PC-9 (cell line): Measurements from ENCODE around the gene CLIC5. TPM values are rescaled to one million over a fixed set of nuclear protein-coding genes. Genes with fewer than 3 reads are reported as not detected.
"Not testable (repeated sequence)": the region's sequence is repeated elsewhere in the genome, so short reads cannot be mapped to it uniquely, and the experiment has no call there.

Experiments used
- BruUV-seq: library from RNA; stranded (reverse); fragments of 400-500 nt; replicated peaks from 2 replicates; lab custom pipeline; 2021; lab: Mats Ljungman, UMichigan
- CTCF ChIA-PET: fragments of 300-600 bp; sonication (Branson Sonifier 250); formaldehyde crosslinking; loops from one replicate; lab custom pipeline; 2022; ENCODE audit warnings: antibody characterized with exemption; lab: Charles Lee
- POLR2A ChIA-PET: fragments of 300-600 bp; sonication (Branson Sonifier 250); formaldehyde crosslinking; loops from one replicate; lab custom pipeline; 2022; ENCODE audit warnings: antibody characterized with exemption; ENCODE audit not compliant: unreplicated experiment; lab: Charles Lee
- DNase-seq, 2 experiments: peaks; one replicate each; pipeline versions ENCODE4 v3.0.0 to v3.0.0-alpha.2; 2015 to 2022; ENCODE audit warnings: mixed read lengths in 1 of 2
- H2AFZ ChIP-seq: fragments of 200-600 bp; sonication (generic); 2 replicates; pipeline ENCODE4 v1.8.1; 2017; ENCODE audit warnings: antibody characterized with exemption
- H3F3A ChIP-seq: fragments of 200-600 bp; sonication (generic); 2 replicates; pipeline ENCODE4 v1.8.1; 2017; ENCODE audit warnings: antibody characterized with exemption, mild to moderate bottlenecking, low read depth; ENCODE audit not compliant: insufficient read depth
- H3K27ac ChIP-seq: fragments of 200-600 bp; sonication (generic); 2 replicates; pipeline ENCODE4 v1.6.1; 2016; ENCODE audit warnings: mixed run types
- H3K27me3 ChIP-seq: fragments of 200-600 bp; sonication (generic); 2 replicates; pipeline ENCODE4 v1.6.1; 2016; ENCODE audit warnings: low read depth, mixed run types; ENCODE audit not compliant: insufficient read depth
- H3K36me3 ChIP-seq: fragments of 200-600 bp; sonication (generic); 2 replicates; pipeline ENCODE4 v1.6.1; 2016; ENCODE audit warnings: low read depth, mixed run types
- H3K4me1 ChIP-seq: fragments of 200-600 bp; sonication (generic); replicated peaks from 2 replicates; pipeline ENCODE4 v1.6.1; 2016; ENCODE audit warnings: mixed run types; ENCODE audit not compliant: insufficient read depth
- H3K4me2 ChIP-seq: fragments of 200-600 bp; sonication (generic); 2 replicates; pipeline ENCODE4 v1.6.1; 2017; ENCODE audit warnings: mixed run types
- H3K4me3 ChIP-seq: fragments of 200-600 bp; sonication (generic); 2 replicates; pipeline ENCODE4 v1.6.1; 2016; ENCODE audit warnings: mixed run types
- H3K79me2 ChIP-seq: fragments of 200-600 bp; sonication (generic); 2 replicates; pipeline ENCODE4 v1.6.1; 2017; ENCODE audit warnings: low read depth, mixed run types
- H3K9me2 ChIP-seq: fragments of 200-600 bp; sonication (generic); 2 replicates; pipeline ENCODE4 v1.8.1; 2017; ENCODE audit warnings: mild to moderate bottlenecking; ENCODE audit not compliant: insufficient read depth
- H3K9me3 ChIP-seq: fragments of 200-600 bp; sonication (generic); 2 replicates; pipeline ENCODE4 v1.8.1; 2016; ENCODE audit warnings: low read depth; ENCODE audit not compliant: insufficient read depth
- H4K20me1 ChIP-seq: fragments of 200-600 bp; sonication (generic); 2 replicates; pipeline ENCODE4 v1.8.1; 2017; ENCODE audit not compliant: insufficient read depth
- CTCF ChIP-seq: fragments of 200-600 bp; sonication (generic); conservative IDR thresholded peaks from 2 replicates; pipeline ENCODE4 v1.6.1; 2017; ENCODE audit warnings: mixed run types, antibody characterized with exemption, mild to moderate bottlenecking, moderate library complexity
- EZH2 ChIP-seq: fragments of 200-600 bp; sonication (generic); IDR thresholded peaks from 2 replicates; pipeline ENCODE4 v1.8.0; 2017; ENCODE audit warnings: antibody characterized with exemption, low read depth
- intact Hi-C: fragments of 100-400 bp; cut with micrococcal nuclease; formaldehyde crosslinking; loops from one replicate; pipeline ENCODE4 v1.10.0; 2022; ENCODE audit not compliant: unreplicated experiment
- total RNA-seq: library from RNA; stranded (reverse); gene quantifications from 2 replicates; pipeline ENCODE4 v1.2.3, GENCODE V29; 2021

The CLIC5 gene
- total RNA-seq, 1 experiment from 2014 or later: 2.0 TPM

GRCh38 chr6:45929421-45930361 is 86.0 kb downstream of the CLIC5 start:
- intact Hi-C loops: loop anchor here (1.0 to 10.0 kb wide), 5 partner anchors 83 to 1118 kb away; no protein-coding TSS in a partner anchor
- BruUV-seq: no TSS peak
- POLR2A ChIA-PET: no interaction called here

GRCh38 chr6:45928721-45929305 is 86.8 kb downstream of the CLIC5 start:
- H3K36me3 ChIP-seq: no peaks in the 10 kb centered on the region
- no peaks in the 10 kb centered on the region for H3F3A ChIP-seq
- no peaks in the 10 kb centered on the region for H3K27me3 ChIP-seq
- no peak overlapping the region for H2AFZ ChIP-seq
- DNase-seq: no peak
- POLR2A ChIA-PET: no interaction called here
- BruUV-seq: no TSS peak
- H3K9me3 ChIP-seq: no peaks in the 10 kb centered on the region
- intact Hi-C loops: no loop called here
- no peaks in the 10 kb centered on the region for H3K9me2 ChIP-seq
- H3K4me1 ChIP-seq: 0 out of 2 replicates have a peak, but pooled peaks cover under 1% of the 10 kb centered on the region
- no peak overlapping the region for H3K4me2 ChIP-seq
- no peaks in the 10 kb centered on the region for H3K79me2 ChIP-seq
- TF ChIP-seq EZH2 (no peak), CTCF (no peak)
- no peak overlapping the region for H3K27ac ChIP-seq
- CTCF ChIA-PET: no interaction called here
- H4K20me1 ChIP-seq: no peaks in the 10 kb centered on the region
- no peak overlapping the region for H3K4me3 ChIP-seq

More at GRCh38 chr6:45929421-45930361, 86.0 kb downstream of the CLIC5 start:
- H3K9me3 ChIP-seq: no peaks in the 10 kb centered on the region
- no peaks in the 10 kb centered on the region for H3K79me2 ChIP-seq
- H3K9me2 ChIP-seq: no peaks in the 10 kb centered on the region
- CTCF ChIA-PET: interaction anchor here (1.1 to 1.2 kb wide), 2 partner anchors 160 to 481 kb away, joined by 5 read pairs; no protein-coding TSS in a partner anchor
- no peak overlapping the region for H3K4me2 ChIP-seq
- no peak overlapping the region for H3K27ac ChIP-seq
- no peak for DNase-seq
- H3F3A ChIP-seq: no peaks in the 10 kb centered on the region
- H3K36me3 ChIP-seq: no peaks in the 10 kb centered on the region
- H3K4me1 ChIP-seq: no peaks in the 10 kb centered on the region
- no peaks in the 10 kb centered on the region for H3K27me3 ChIP-seq
- no peak overlapping the region for H3K4me3 ChIP-seq
- H2AFZ ChIP-seq: no peak overlapping the region
- TF ChIP-seq CTCF (no peak), EZH2 (no peak)
- no peaks in the 10 kb centered on the region for H4K20me1 ChIP-seq

- Histone ChIP-seq H3K79me2 (no peaks in the 10 kb centered on the region), H3F3A (no peaks in the 10 kb centered on the region), H2AFZ (no peak overlapping the region), H3K36me3 (no peaks in the 10 kb centered on the region), H3K27me3 (no peaks in the 10 kb centered on the region), H3K4me3 (no peak overlapping the region), H4K20me1 (no peaks in the 10 kb centered on the region), H3K9me3 (no peaks in the 10 kb centered on the region), H3K4me1 (0 out of 2 replicates have a peak, but pooled peaks cover 3% of the 10 kb centered on the region), H3K4me2 (no peak overlapping the region), H3K27ac (no peak overlapping the region), H3K9me2 (no peaks in the 10 kb centered on the region)
- ChIA-PET POLR2A (interaction anchor here (0.5 to 0.6 kb wide), 2 partner anchors 38 to 1056 kb away, joined by 5 to 12 read pairs; no protein-coding TSS in a partner anchor), CTCF (no interaction called here)
- no TSS peak for BruUV-seq
- DNase-seq: no peak
- intact Hi-C loops: no loop called here
- no peak for TF ChIP-seq EZH2
Observed at GRCh38 chr6:45927421-45928320, 88.0 kb downstream of the CLIC5 start.

GRCh38 chr6:45926423-45926822 is 89.2 kb downstream of the CLIC5 start:
- H2AFZ ChIP-seq, POLR2A ChIA-PET, H3K4me1 ChIP-seq, H3F3A ChIP-seq, H3K79me2 ChIP-seq, H3K4me3 ChIP-seq, CTCF ChIA-PET, H3K27ac ChIP-seq, DNase-seq, H4K20me1 ChIP-seq, H3K36me3 ChIP-seq, H3K27me3 ChIP-seq, BruUV-seq, H3K9me2 ChIP-seq, H3K4me2 ChIP-seq, H3K9me3 ChIP-seq, intact Hi-C loops: not testable (repeated sequence)
